ENCODE data around the gene EGFR.
"Not testable (repeated sequence)": the region's sequence is repeated elsewhere in the genome, so short reads cannot be mapped to it uniquely, and the experiment has no call there.

Gene EGFR

GRCh38 chr7:55152516-55152915 lies 133.7 kb downstream of the EGFR start:
- DNase-seq: no peak

GRCh38 chr7:55154096-55154495 lies 135.3 kb downstream of the EGFR start:
- no peak for DNase-seq

DNA sequence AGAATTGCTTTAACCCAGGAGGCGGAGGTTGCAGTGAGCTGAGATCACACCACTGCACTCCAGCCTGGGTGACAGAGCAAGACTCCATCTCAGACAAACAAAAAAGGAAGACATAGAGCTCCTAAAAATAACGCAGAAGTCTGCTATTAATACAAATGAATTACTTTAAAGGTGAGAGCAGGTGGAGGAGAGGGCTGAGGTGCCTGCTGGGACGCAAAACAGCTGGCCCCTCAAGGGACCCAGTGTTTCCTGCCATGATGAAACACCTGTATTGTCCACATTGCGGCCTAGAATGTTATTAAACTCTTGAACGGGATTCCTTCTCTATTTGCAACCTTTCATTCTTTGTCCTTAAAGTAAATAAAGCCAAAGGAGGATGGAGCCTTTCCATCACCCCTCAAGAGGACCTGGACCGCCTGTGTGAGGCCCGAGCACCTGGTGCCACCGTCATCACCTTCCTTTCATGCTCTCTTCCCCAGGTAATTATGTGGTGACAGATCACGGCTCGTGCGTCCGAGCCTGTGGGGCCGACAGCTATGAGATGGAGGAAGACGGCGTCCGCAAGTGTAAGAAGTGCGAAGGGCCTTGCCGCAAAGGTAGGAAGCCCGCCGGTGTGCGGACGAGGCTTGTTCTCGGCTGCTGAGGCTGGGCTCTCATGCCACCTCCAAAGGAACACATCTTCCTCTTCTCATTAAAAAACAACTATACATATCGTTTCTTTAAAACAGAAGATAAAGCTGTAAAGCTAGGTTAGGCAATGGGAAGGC lies 136.7 kb downstream of the EGFR start:
- no peak for DNase-seq

GRCh38 chr7:55156919-55157763 lies 138.3 kb downstream of the EGFR start:
- no peak for DNase-seq

GRCh38 chr7:55157764-55158105 lies 138.9 kb downstream of the EGFR start:
- no peak for DNase-seq

GRCh38 chr7:55158541-55159382 lies 139.9 kb downstream of the EGFR start:
- DNase-seq: no peak

GRCh38 chr7:55160539-55160938 lies 141.7 kb downstream of the EGFR start:
- no peak for DNase-seq

GRCh38 chr7:55161154-55161687 lies 142.4 kb downstream of the EGFR start:
- no peak for DNase-seq

DNA sequence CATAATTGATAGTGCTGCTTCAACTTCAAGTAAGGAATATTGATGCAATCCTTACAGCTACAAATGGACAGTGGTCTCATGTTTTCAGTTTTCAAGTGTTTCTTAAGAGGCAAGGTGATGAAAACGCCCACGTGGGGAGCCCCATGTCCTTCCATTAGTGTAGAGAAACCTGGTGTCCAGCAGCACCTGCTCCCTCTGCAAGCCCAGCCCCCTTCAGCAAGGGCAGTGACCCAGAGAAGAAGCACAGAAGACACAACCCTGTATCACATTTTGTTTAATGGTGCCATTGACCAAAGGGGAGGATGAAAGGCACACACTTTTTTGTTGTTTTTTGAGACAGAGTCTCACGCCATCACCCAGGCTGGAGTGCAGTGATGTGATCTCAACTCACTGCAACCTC lies 143.7 kb downstream of the EGFR start:
- no peak for DNase-seq

GRCh38 chr7:55163733-55164132 lies 144.9 kb downstream of the EGFR start:
- DNase-seq: no peak

DNA sequence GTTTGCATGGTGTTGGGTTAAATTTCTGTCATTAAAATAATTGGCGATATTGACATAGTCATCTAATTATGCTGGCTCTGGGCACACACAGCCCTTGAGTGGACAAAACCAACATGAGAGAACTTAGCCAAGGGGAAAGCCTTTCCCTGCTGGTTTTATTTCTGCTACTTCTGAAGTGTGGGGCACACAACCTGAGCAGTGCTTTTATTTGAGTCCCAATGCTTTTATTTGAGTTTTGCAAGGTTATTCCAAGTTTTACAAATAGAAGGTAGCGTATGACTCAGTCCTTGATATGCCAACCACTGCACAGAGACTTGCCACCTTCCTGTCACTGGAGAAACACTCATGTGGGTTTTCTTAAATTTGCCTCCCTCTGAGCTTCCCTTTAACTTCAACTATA lies 145.7 kb downstream of the EGFR start:
- no peak for DNase-seq

DNA sequence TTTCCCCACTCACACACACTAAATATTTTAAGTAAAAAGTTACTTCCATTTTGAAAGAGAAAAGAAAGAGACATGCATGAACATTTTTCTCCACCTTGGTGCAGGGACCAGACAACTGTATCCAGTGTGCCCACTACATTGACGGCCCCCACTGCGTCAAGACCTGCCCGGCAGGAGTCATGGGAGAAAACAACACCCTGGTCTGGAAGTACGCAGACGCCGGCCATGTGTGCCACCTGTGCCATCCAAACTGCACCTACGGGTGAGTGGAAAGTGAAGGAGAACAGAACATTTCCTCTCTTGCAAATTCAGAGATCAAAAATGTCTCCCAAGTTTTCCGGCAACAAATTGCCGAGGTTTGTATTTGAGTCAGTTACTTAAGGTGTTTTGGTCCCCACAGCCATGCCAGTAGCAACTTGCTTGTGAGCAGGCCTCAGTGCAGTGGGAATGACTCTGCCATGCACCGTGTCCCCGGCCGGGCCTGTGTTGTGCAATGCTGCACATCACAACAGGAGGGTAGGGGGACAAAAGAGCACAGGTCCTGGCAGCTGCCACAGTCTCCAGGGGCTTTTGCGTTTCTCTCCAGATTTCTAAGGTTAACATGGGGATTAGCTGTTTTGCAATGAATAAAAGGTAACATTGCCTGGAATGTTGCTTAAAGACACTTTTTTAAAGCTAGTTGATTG lies 146.5 kb downstream of the EGFR start:
- DNase-seq: no peak

DNA sequence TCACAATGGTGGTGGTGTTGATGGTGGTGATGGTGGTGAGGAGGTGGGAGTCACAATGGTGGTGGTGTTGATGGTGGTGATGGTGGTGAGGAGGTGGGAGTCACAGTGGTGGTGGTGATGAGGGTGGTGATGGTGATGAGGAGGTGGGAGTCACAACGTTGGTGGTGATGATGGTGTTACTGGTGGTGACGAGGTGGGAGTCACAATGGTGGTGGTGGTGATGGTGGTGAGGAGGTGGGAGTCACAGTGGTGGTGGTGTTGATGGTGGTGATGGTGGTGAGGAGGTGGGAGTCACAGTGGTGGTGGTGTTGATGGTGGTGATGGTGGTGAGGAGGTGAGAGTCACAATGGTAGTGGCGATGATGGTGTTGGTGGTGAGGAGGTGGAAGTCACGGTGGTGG lies 148.5 kb downstream of the EGFR start:
- DNase-seq: not testable (repeated sequence)

DNA sequence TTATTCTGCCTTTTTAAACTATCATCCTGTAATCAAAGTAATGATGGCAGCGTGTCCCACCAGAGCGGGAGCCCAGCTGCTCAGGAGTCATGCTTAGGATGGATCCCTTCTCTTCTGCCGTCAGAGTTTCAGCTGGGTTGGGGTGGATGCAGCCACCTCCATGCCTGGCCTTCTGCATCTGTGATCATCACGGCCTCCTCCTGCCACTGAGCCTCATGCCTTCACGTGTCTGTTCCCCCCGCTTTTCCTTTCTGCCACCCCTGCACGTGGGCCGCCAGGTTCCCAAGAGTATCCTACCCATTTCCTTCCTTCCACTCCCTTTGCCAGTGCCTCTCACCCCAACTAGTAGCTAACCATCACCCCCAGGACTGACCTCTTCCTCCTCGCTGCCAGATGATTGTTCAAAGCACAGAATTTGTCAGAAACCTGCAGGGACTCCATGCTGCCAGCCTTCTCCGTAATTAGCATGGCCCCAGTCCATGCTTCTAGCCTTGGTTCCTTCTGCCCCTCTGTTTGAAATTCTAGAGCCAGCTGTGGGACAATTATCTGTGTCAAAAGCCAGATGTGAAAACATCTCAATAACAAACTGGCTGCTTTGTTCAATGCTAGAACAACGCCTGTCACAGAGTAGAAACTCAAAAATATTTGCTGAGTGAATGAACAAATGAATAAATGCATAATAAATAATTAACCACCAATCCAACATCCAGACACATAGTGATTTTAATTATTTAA lies 151.7 kb downstream of the EGFR start:
- no peak for DNase-seq

DNA sequence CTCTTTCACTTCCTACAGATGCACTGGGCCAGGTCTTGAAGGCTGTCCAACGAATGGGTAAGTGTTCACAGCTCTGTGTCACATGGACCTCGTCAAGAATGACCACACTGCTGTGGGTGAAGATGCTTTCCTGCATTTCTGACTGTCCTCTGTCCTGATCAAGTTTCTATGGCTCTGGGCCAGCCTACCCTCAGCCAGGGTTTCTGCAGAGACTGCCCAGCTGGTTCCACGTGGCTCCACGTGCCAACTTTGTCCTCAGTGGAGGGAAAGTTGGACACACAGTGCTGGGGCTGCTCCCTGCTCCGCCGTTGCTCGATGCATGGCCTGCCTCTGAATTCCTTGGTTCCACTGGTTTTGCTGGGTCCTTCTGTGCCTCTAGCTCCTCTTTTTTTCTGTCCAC lies 152.3 kb downstream of the EGFR start:
- no peak for DNase-seq

DNA sequence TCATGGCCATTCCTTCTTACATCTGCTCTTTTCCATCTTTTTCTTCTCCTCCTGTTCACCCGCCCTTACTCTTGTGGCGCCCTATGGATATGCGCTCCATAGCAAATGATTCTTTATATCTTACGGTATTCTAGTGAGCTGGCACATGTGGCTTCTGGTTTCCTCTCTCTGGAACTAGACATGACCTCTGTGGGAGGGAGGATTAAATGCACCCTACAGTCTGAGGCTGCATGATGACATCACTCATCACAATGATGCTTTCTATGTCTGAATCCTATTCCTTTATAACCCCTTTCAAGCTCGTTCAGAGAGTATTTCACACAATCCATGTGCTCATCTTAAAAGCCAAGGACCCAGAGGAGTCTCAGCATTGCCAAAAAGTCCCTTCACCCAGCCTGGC lies 153.3 kb downstream of the EGFR start:
- no peak for DNase-seq

GRCh38 chr7:55172881-55173609 lies 154.2 kb downstream of the EGFR start:
- no peak for DNase-seq

- no peak for DNase-seq
Observed at GRCh38 chr7:55173671-55174070, 154.9 kb downstream of the EGFR start.

- no peak for DNase-seq
Observed at GRCh38 chr7:55174456-55174855, 155.6 kb downstream of the EGFR start.

DNA sequence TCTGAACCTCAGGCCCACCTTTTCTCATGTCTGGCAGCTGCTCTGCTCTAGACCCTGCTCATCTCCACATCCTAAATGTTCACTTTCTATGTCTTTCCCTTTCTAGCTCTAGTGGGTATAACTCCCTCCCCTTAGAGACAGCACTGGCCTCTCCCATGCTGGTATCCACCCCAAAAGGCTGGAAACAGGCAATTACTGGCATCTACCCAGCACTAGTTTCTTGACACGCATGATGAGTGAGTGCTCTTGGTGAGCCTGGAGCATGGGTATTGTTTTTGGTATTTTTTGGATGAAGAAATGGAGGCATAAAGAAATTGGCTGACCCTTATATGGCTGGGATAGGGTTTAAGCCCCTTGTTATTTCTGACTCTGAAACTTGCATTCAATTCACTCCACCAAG lies 156.0 kb downstream of the EGFR start:
- DNase-seq: no peak

- no peak for DNase-seq
Observed at GRCh38 chr7:55177068-55177530, 158.3 kb downstream of the EGFR start.
